Colonic mucosa (tissue), 4 donors: ENCODE results near the gene CD101. TPM values are rescaled to one million over a fixed set of nuclear protein-coding genes. Genes with fewer than 3 reads are reported as not detected.

Experiments
- DNase-seq: peaks from one replicate; pipeline ENCODE4 v3.0.0-alpha.2; 2020
- H3K27ac ChIP-seq: fragments of 200-600 bp; one replicate; pipeline ENCODE4 v1.8.0; 2021
- H3K27me3 ChIP-seq: fragments of 200-600 bp; one replicate; pipeline ENCODE4 v1.8.0; 2021
- H3K36me3 ChIP-seq: fragments of 200-600 bp; one replicate; pipeline ENCODE4 v1.8.0; 2021
- H3K4me1 ChIP-seq: fragments of 200-600 bp; one replicate; pipeline ENCODE4 v1.8.0; 2021; ENCODE audit warnings: mild to moderate bottlenecking
- H3K4me3 ChIP-seq: fragments of 200-600 bp; one replicate; pipeline ENCODE4 v1.8.0; 2021
- H3K9ac ChIP-seq, 2 donors: one replicate each; pipeline ENCODE4 v1.7.0; 2013; ENCODE audit warnings: control low read depth in 2 of 2, low read depth in 2 of 2, low read length in 2 of 2
- H3K9me3 ChIP-seq: fragments of 200-600 bp; one replicate; pipeline ENCODE4 v1.8.0; 2021
- CTCF ChIP-seq: fragments of 200-600 bp; IDR thresholded peaks from one replicate; pipeline ENCODE4 v1.8.0; 2022; ENCODE audit warnings: antibody characterized with exemption, mild to moderate bottlenecking
- intact Hi-C: fragments of 100-400 bp; cut with DNase I; formaldehyde crosslinking; loops from one replicate; pipeline ENCODE4 v1.14.1; 2022
- total RNA-seq, 2 donors: library from RNA; stranded (reverse); fragmentation: NEBNext Ultra II Directional in 1 of 2; extraction: Animal tissue kit (Norgen Biotek cat#: 25700) in 1 of 2; gene quantifications; one replicate each; pipeline ENCODE4 v1.2.1, GENCODE V29; 2021
- donor health status: healthy.
- donor health status: DM: no; HTN: no; CAD: no.
- donor health status: DM: no; HTN: no; CAD: no.

Gene CD101
- total RNA-seq, 2 donors from 2014 or later = 1.8 to 1.9 TPM

- Histone ChIP-seq H3K27me3 (no peaks in the 10 kb centered on the region), H3K27ac (no peak overlapping the region), H3K9me3 (no peaks in the 10 kb centered on the region), H3K4me1 (no peaks in the 10 kb centered on the region), H3K36me3 (no peaks in the 10 kb centered on the region), H3K4me3 (no peak overlapping the region), H3K9ac (no peak overlapping the region)
- TF ChIP-seq CTCF = no peak
- DNase-seq = no peak
- intact Hi-C loops = no loop called here
Observed at GRCh38 chr1:117008656-117009055, 7.1 kb downstream of the CD101 start.

- no peak overlapping the region for H3K4me3 ChIP-seq
- H3K4me1 ChIP-seq = no peaks in the 10 kb centered on the region
- H3K9ac ChIP-seq = no peak overlapping the region
- no peak for DNase-seq
- no peaks in the 10 kb centered on the region for H3K36me3 ChIP-seq
- intact Hi-C loops = no loop called here
- no peak for TF ChIP-seq CTCF
- H3K9me3 ChIP-seq = no peaks in the 10 kb centered on the region
- H3K27me3 ChIP-seq = no peaks in the 10 kb centered on the region
- no peak overlapping the region for H3K27ac ChIP-seq
Observed at GRCh38 chr1:117009132-117009531, 7.6 kb downstream of the CD101 start.

- Histone ChIP-seq H3K4me1 (no peaks in the 10 kb centered on the region), H3K36me3 (no peaks in the 10 kb centered on the region), H3K4me3 (no peak overlapping the region), H3K9ac (no peak overlapping the region), H3K9me3 (no peaks in the 10 kb centered on the region), H3K27ac (no peak overlapping the region), H3K27me3 (no peaks in the 10 kb centered on the region)
- intact Hi-C loops = no loop called here
- DNase-seq = no peak
- no peak for TF ChIP-seq CTCF
Observed at GRCh38 chr1:117010310-117010969, 8.9 kb downstream of the CD101 start.

GRCh38 chr1:117011334-117011733 lies 9.8 kb downstream of the CD101 start:
- DNase-seq = no peak
- Histone ChIP-seq H3K36me3 (no peaks in the 10 kb centered on the region), H3K9ac (no peak overlapping the region), H3K27ac (no peak overlapping the region), H3K9me3 (no peaks in the 10 kb centered on the region), H3K4me1 (no peaks in the 10 kb centered on the region), H3K4me3 (no peak overlapping the region), H3K27me3 (no peaks in the 10 kb centered on the region)
- intact Hi-C loops = no loop called here
- TF ChIP-seq CTCF = no peak

- H3K4me3 ChIP-seq = no peak overlapping the region
- DNase-seq = no peak
- no peaks in the 10 kb centered on the region for H3K4me1 ChIP-seq
- H3K27ac ChIP-seq = no peak overlapping the region
- TF ChIP-seq CTCF = no peak
- no peaks in the 10 kb centered on the region for H3K36me3 ChIP-seq
- H3K27me3 ChIP-seq = no peaks in the 10 kb centered on the region
- H3K9ac ChIP-seq = no peak overlapping the region
- H3K9me3 ChIP-seq = no peaks in the 10 kb centered on the region
- intact Hi-C loops = no loop called here
Observed at GRCh38 chr1:117013309-117013858, 11.8 kb downstream of the CD101 start.
